ENCODE results near the gene MEGF6.

MEGF6 gene

GRCh38 chr1:3656450-3657095 lies 45.3 kb upstream of the MEGF6 start:
- peak; percentile 84 for DNase-seq (ENCODE audit: extremely low spot score)
- no peak for TF ChIP-seq CTCF (IDR thresholded peaks at IDR 0.05; ENCODE audit: control extremely low read depth, extremely low read depth, low read depth, missing control alignments)
- POLR2A ChIA-PET, result interaction anchor here (1.2 to 1.7 kb wide), 2 partner anchors 9 to 20 kb away, joined by 7 to 9 read pairs; no protein-coding TSS in a partner anchor
- CTCF ChIA-PET, result interaction anchor here (1.1 to 5.2 kb wide), 8 partner anchors 9 to 68 kb away, joined by 3 to 36 read pairs (median 5); no protein-coding TSS in a partner anchor

GRCh38 chr1:3654549-3655281 lies 43.4 kb upstream of the MEGF6 start:
- ChIA-PET POLR2A (no interaction called here), CTCF (interaction anchor here (1.9 to 5.2 kb wide), 4 partner anchors 11 to 70 kb away, joined by 6 to 36 read pairs (median 8); no protein-coding TSS in a partner anchor)
- TF ChIP-seq CTCF (IDR thresholded peaks at IDR 0.05; ENCODE audit: control extremely low read depth, extremely low read depth, low read depth, missing control alignments), result no peak
- DNase-seq (ENCODE audit: extremely low spot score), result no peak

GRCh38 chr1:3653286-3653618 lies 41.9 kb upstream of the MEGF6 start:
- TF ChIP-seq CTCF (IDR thresholded peaks at IDR 0.05; ENCODE audit: control extremely low read depth, extremely low read depth, low read depth, missing control alignments), result no peak
- ChIA-PET CTCF (interaction anchor here (1.3 to 5.2 kb wide), 7 partner anchors 13 to 71 kb away, joined by 3 to 36 read pairs (median 5); no protein-coding TSS in a partner anchor), POLR2A (no interaction called here)
- DNase-seq (ENCODE audit: extremely low spot score), result no peak

GRCh38 chr1:3652548-3653285 lies 41.4 kb upstream of the MEGF6 start:
- CTCF ChIA-PET, result interaction anchor here (1.3 to 5.2 kb wide), 7 partner anchors 13 to 72 kb away, joined by 3 to 36 read pairs (median 5); no protein-coding TSS in a partner anchor

GRCh38 chr1:3651930-3652547 lies 40.7 kb upstream of the MEGF6 start, which contains the start of gene TP73:
TP73 (plus strand) TSS chr1:3652516; CDS start chr1:3682366, 29,850 bp downstream.
- POLR2A ChIA-PET, result interaction anchor here (0.7 kb wide), 1 partner anchor 24 kb away, joined by 3 read pairs; no protein-coding TSS in a partner anchor
- CTCF ChIA-PET, result interaction anchor here (0.9 to 5.2 kb wide), 4 partner anchors 14 to 32 kb away, joined by 3 to 36 read pairs (median 10); no protein-coding TSS in a partner anchor
- no peak for TF ChIP-seq CTCF (IDR thresholded peaks at IDR 0.05; ENCODE audit: control extremely low read depth, extremely low read depth, low read depth, missing control alignments)
- peak; percentile 77 for DNase-seq (ENCODE audit: extremely low spot score)

More at GRCh38 chr1:3652548-3653285, 41.4 kb upstream of the MEGF6 start:
- POLR2A ChIA-PET, result no interaction called here
- no peak for TF ChIP-seq CTCF (IDR thresholded peaks at IDR 0.05; ENCODE audit: control extremely low read depth, extremely low read depth, low read depth, missing control alignments)
- no peak for DNase-seq (ENCODE audit: extremely low spot score)
